DMS79 (cell line): ENCODE measurements around the gene SP2.

Source experiments
- DNase-seq: peaks from one replicate; lab custom pipeline; 2025; lab: John Stamatoyannopoulos, UW

SP2 gene

GRCh38 chr17:47973541-47973940, 77.5 kb downstream of the SP2 start:
- no peak for DNase-seq

GRCh38 chr17:47975189-47975822, 79.3 kb downstream of the SP2 start:
- DNase-seq: no peak

GRCh38 chr17:47975823-47976205, 79.8 kb downstream of the SP2 start:
- no peak for DNase-seq

GRCh38 chr17:47978324-47978723, 82.3 kb downstream of the SP2 start:
- no peak for DNase-seq
